Liver (tissue), 9 donors: ENCODE data around the gene BCL6B. TPM values are rescaled to one million over a fixed set of nuclear protein-coding genes. Genes with fewer than 3 reads are reported as not detected.
"Not testable (repeated sequence)": the region's sequence is repeated elsewhere in the genome, so short reads cannot be mapped to it uniquely, and the experiment has no call there.

Experiments used
- DNase-seq: peaks from one replicate; pipeline ENCODE4 v3.0.0-alpha.2; 2017; ENCODE audit warnings: low spot score
- H3K27ac ChIP-seq, 2 donors: one replicate each; pipeline ENCODE4 v1.7.0; 2013; ENCODE audit warnings: inconsistent platforms in 2 of 2, low read length in 2 of 2, control low read depth in 1 of 2, low read depth in 1 of 2, mild to moderate bottlenecking in 1 of 2
- H3K27me3 ChIP-seq, 4 donors: one replicate each; pipeline versions ENCODE4 v1.6.1 to v1.7.0; 2013; ENCODE audit warnings: low read length in 3 of 4, inconsistent platforms in 1 of 4, mild to moderate bottlenecking in 1 of 4, moderate library complexity in 1 of 4; ENCODE audit not compliant: control insufficient read depth in 4 of 4, insufficient read depth in 4 of 4
- H3K36me3 ChIP-seq, 4 donors: one replicate each; pipeline versions ENCODE4 v1.6.1 to v1.7.0; 2013; ENCODE audit warnings: low read length in 3 of 4, mild to moderate bottlenecking in 3 of 4, low read depth in 1 of 4, moderate library complexity in 1 of 4; ENCODE audit not compliant: control insufficient read depth in 4 of 4, insufficient read depth in 3 of 4
- H3K4me1 ChIP-seq, 4 donors: one replicate each; pipeline versions ENCODE4 v1.6.1 to v1.7.0; 2013; ENCODE audit warnings: low read length in 3 of 4, mild to moderate bottlenecking in 3 of 4, moderate library complexity in 1 of 4; ENCODE audit not compliant: control insufficient read depth in 4 of 4, insufficient read depth in 4 of 4
- H3K4me3 ChIP-seq, 3 donors: one replicate each; pipeline versions ENCODE4 v1.6.1 to v1.7.0; 2013; ENCODE audit warnings: low read length in 3 of 3, control low read depth in 1 of 3, low read depth in 1 of 3, mild to moderate bottlenecking in 1 of 3
- H3K9ac ChIP-seq, 2 donors: one replicate each; pipeline ENCODE4 v1.7.0; 2013; ENCODE audit warnings: low read length in 2 of 2, mild to moderate bottlenecking in 2 of 2, moderate library complexity in 2 of 2, control low read depth in 1 of 2, low read depth in 1 of 2
- H3K9me3 ChIP-seq, 4 donors: one replicate each; pipeline versions ENCODE4 v1.6.1 to v1.7.0; 2013; ENCODE audit warnings: low read length in 3 of 4; ENCODE audit not compliant: control insufficient read depth in 4 of 4
- EGR1 ChIP-seq, 2 donors: IDR thresholded peaks; 2 replicates each; pipeline ENCODE4 v1.6.1; 2016 to 2018; ENCODE audit warnings: antibody characterized with exemption in 2 of 2, low read depth in 2 of 2
- FOXA1 ChIP-seq: IDR thresholded peaks from 2 replicates; pipeline ENCODE4 v1.6.1; 2016; ENCODE audit warnings: antibody characterized with exemption
- FOXA2 ChIP-seq: IDR thresholded peaks from 2 replicates; pipeline ENCODE4 v1.6.1; 2016; ENCODE audit warnings: antibody characterized with exemption
- GABPA ChIP-seq, 2 donors: IDR thresholded peaks in 1 of 2; conservative IDR thresholded peaks in 1 of 2; 2 replicates each; pipeline ENCODE4 v1.6.1; 2016; ENCODE audit warnings: antibody characterized with exemption in 2 of 2, mild to moderate bottlenecking in 1 of 2, moderate library complexity in 1 of 2
- HNF4A ChIP-seq, 2 donors: conservative IDR thresholded peaks; 2 replicates each; pipeline ENCODE4 v1.6.1; 2016; ENCODE audit warnings: antibody characterized with exemption in 2 of 2, mild to moderate bottlenecking in 2 of 2
- JUND ChIP-seq, 2 donors: IDR thresholded peaks; 2 replicates each; pipeline ENCODE4 v1.6.1; 2016; ENCODE audit warnings: antibody characterized with exemption in 2 of 2
- RAD21 ChIP-seq, 2 donors: IDR thresholded peaks; 2 replicates each; pipeline ENCODE4 v1.6.1; 2016; ENCODE audit warnings: antibody characterized with exemption in 2 of 2, mild to moderate bottlenecking in 2 of 2
- REST ChIP-seq: IDR thresholded peaks from 2 replicates; pipeline ENCODE4 v1.6.1; 2016; ENCODE audit warnings: antibody characterized with exemption, mild to moderate bottlenecking
- RXRA ChIP-seq, 2 donors: IDR thresholded peaks; 2 replicates each; pipeline ENCODE4 v1.6.1; 2017 to 2018; ENCODE audit warnings: antibody characterized with exemption in 2 of 2, mild to moderate bottlenecking in 1 of 2
- TAF1 ChIP-seq: conservative IDR thresholded peaks from 2 replicates; pipeline ENCODE4 v1.6.1; 2016; ENCODE audit warnings: antibody characterized with exemption, mild to moderate bottlenecking
- YY1 ChIP-seq: IDR thresholded peaks from 2 replicates; pipeline ENCODE4 v1.6.1; 2016; ENCODE audit warnings: antibody characterized with exemption, mild to moderate bottlenecking
- WGBS: extraction: QIAGEN DNeasy Blood & Tissue Kit; methylation state at CpG from one replicate; pipeline ENCODE4 v1.1.7; 2013; 5-methylcytosine and 5-hydroxymethylcytosine counted together
- polyA plus RNA-seq, 2 donors: library from polyadenylated mRNA; stranded (reverse) in 1 of 2; unstranded in 1 of 2; fragments of 200-250 nt in 1 of 2; fragments of >200 nt in 1 of 2; fragmentation: Nextera tagmentation in 1 of 2; extraction: Ambion mirVana in 1 of 2; gene quantifications; one replicate each; pipeline versions ENCODE4 v1.2.1 to v1.2.3, GENCODE V29; 2013 to 2015
- total RNA-seq, 2 donors: library from RNA; depleted of rRNA; stranded (reverse); fragments of >200 nt; gene quantifications; one replicate each; pipeline ENCODE4 v1.2.3, GENCODE V29; 2014
- TF ChIP-seq, protein P1 (sequence below): IDR thresholded peaks from 2 replicates; pipeline ENCODE4 v1.6.1; 2016; ENCODE audit warnings: antibody characterized with exemption
- TF ChIP-seq, protein P2 (sequence below): fragments of 150-350 bp; IDR thresholded peaks from 2 replicates; pipeline ENCODE4 v1.5.1; 2017; ENCODE audit warnings: improper control_type of control experiment, low read depth, low read length; ENCODE audit not compliant: missing input control
- TF ChIP-seq, protein P3 (sequence below): IDR thresholded peaks from 2 replicates; pipeline ENCODE4 v1.6.1; 2016; ENCODE audit warnings: antibody characterized with exemption
- donor health status: healthy.
- donor health status: healthy.
- donor health status: healthy.
- donor health status: healthy.
- donor health status: healthy.

The BCL6B gene
- total and polyA plus RNA-seq, 4 donors, result 1.1 to 5.7 (median 1.8) TPM

GRCh38 chr17:7048968-7049367, 26.1 kb downstream of the BCL6B start:
- H3K36me3 ChIP-seq, result no peaks in the 10 kb centered on the region
- DNase-seq, result no peak
- no peaks in the 10 kb centered on the region for H3K9me3 ChIP-seq
- TF ChIP-seq, protein P1, sequence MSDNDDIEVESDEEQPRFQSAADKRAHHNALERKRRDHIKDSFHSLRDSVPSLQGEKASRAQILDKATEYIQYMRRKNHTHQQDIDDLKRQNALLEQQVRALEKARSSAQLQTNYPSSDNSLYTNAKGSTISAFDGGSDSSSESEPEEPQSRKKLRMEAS, result no peak
- TF ChIP-seq YY1 (no peak), RAD21 (IDR thresholded peaks at IDR 0.05) (no peak), EGR1 (IDR thresholded peaks at IDR 0.05; ENCODE audit: low read depth in 2 of 2) (no peak), REST (no peak), JUND (IDR thresholded peaks at IDR 0.05) (no peak), FOXA2 (no peak), RXRA (IDR thresholded peaks at IDR 0.05) (no peak), FOXA1 (no peak), TAF1 (no peak), HNF4A (conservative IDR thresholded peaks at IDR 0.05) (no peak)
- TF ChIP-seq, protein P2, sequence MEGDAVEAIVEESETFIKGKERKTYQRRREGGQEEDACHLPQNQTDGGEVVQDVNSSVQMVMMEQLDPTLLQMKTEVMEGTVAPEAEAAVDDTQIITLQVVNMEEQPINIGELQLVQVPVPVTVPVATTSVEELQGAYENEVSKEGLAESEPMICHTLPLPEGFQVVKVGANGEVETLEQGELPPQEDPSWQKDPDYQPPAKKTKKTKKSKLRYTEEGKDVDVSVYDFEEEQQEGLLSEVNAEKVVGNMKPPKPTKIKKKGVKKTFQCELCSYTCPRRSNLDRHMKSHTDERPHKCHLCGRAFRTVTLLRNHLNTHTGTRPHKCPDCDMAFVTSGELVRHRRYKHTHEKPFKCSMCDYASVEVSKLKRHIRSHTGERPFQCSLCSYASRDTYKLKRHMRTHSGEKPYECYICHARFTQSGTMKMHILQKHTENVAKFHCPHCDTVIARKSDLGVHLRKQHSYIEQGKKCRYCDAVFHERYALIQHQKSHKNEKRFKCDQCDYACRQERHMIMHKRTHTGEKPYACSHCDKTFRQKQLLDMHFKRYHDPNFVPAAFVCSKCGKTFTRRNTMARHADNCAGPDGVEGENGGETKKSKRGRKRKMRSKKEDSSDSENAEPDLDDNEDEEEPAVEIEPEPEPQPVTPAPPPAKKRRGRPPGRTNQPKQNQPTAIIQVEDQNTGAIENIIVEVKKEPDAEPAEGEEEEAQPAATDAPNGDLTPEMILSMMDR, result no peak
- TF ChIP-seq, protein P3, sequence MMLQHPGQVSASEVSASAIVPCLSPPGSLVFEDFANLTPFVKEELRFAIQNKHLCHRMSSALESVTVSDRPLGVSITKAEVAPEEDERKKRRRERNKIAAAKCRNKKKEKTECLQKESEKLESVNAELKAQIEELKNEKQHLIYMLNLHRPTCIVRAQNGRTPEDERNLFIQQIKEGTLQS, result no peak
- H3K27me3 ChIP-seq, result no peaks in the 10 kb centered on the region
- no peak overlapping the region for H3K4me3 ChIP-seq
- 90% methylated on average over 6 of the region's 6 CpGs for WGBS
- peaks cover 4 to 31% (median 21%) of the 10 kb centered on the region in 4 donors for H3K4me1 ChIP-seq
- no peak overlapping the region for H3K27ac ChIP-seq
- H3K9ac ChIP-seq, result no peak overlapping the region

GRCh38 chr17:7050583-7050982, 27.7 kb downstream of the BCL6B start:
- 83% methylated on average over 9 of the region's 9 CpGs for WGBS
- not testable (repeated sequence) for H3K27me3 ChIP-seq, H3K27ac ChIP-seq, H3K9ac ChIP-seq, DNase-seq, H3K9me3 ChIP-seq, H3K36me3 ChIP-seq, H3K4me3 ChIP-seq
- H3K4me1 ChIP-seq, result peaks cover 0 to 21% (median 15%) of the 10 kb centered on the region in 4 donors

DNA sequence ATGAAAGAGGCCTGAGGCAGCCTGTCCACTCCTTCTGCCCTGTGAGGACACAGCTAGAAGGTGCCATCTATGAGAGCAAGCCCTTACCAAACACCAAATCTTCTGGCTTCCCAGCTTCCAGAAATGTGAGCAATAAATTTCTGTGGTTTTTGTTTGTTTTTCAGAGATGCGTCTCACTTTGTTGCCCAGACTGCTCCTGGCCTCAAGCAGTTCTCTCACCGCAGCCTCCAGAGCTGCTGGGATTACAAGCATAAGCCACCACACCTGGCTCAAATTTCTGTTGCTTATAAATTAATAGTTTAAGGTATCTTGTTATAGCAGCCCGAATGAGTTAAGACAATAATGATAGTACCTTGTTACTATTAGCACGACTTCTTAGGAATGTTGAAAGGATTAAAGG, 33.5 kb downstream of the BCL6B start:
- H3K27me3 ChIP-seq, result no peaks in the 10 kb centered on the region
- TF ChIP-seq GABPA (IDR thresholded peaks at IDR 0.05 in 1 of 2, conservative IDR thresholded peaks at IDR 0.05 in 1 of 2), result no peak
- 93% methylated on average over 4 of the region's 4 CpGs for WGBS
- no peak overlapping the region for H3K9ac ChIP-seq
- no peak overlapping the region for H3K4me3 ChIP-seq
- no peak for DNase-seq
- H3K4me1 ChIP-seq, result peaks cover 0 to 4% (median 0%) of the 10 kb centered on the region in 4 donors
- no peaks in the 10 kb centered on the region for H3K36me3 ChIP-seq
- H3K27ac ChIP-seq, result no peak overlapping the region
- H3K9me3 ChIP-seq, result no peaks in the 10 kb centered on the region
